SK-N-SH (cell line): ENCODE data around the gene DNAJB8.

Source experiments
- CHD2 ChIP-seq: fragments of 150-350 bp; IDR thresholded peaks from 2 replicates; pipeline ENCODE4 v1.6.1; 2018; ENCODE audit warnings: low read length; ENCODE audit not compliant: partially characterized antibody
- CTCF ChIP-seq: fragments of 200-600 bp; sonication (generic); IDR thresholded peaks from 2 replicates; pipeline ENCODE4 v1.6.1; 2017; ENCODE audit warnings: antibody characterized with exemption, mild to moderate bottlenecking, moderate library complexity
- EP300 ChIP-seq, 2 experiments: IDR thresholded peaks; 2 replicates each; pipeline versions ENCODE4 v1.4.0 to v1.6.1; 2012; ENCODE audit warnings: borderline replicate concordance in 1 of 2, low read depth in 1 of 2, low read length in 1 of 2
- EZH2phosphoT487 ChIP-seq: fragments of 200-600 bp; sonication (generic); IDR thresholded peaks from 2 replicates; pipeline ENCODE4 v1.6.1; 2017; ENCODE audit warnings: low read depth, mixed run types, mild to moderate bottlenecking, antibody characterized with exemption, moderate library complexity, borderline replicate concordance
- FOSL2 ChIP-seq: IDR thresholded peaks from 2 replicates; pipeline ENCODE4 v1.4.0; 2012; ENCODE audit warnings: low read depth, mild to moderate bottlenecking, moderate library complexity, borderline replicate concordance
- FOXJ3 ChIP-seq: sonication (generic); formaldehyde crosslinking; IDR thresholded peaks from 2 replicates; pipeline ENCODE4 v1.5.1; 2020; ENCODE audit warnings: mild to moderate bottlenecking, missing genetic modification reagents
- GABPA ChIP-seq: IDR thresholded peaks from 2 replicates; pipeline ENCODE4 v1.4.0; 2012; ENCODE audit warnings: low read depth, mild to moderate bottlenecking
- POLR2AphosphoS5 ChIP-seq: IDR thresholded peaks from 2 replicates; pipeline ENCODE4 v1.6.1; 2012; ENCODE audit warnings: low read depth, low read length
- REST ChIP-seq: IDR thresholded peaks from 2 replicates; pipeline ENCODE4 v1.6.1; 2012; ENCODE audit warnings: mild to moderate bottlenecking, low read depth, low read length, moderate library complexity
- RXRA ChIP-seq: IDR thresholded peaks from 2 replicates; pipeline ENCODE4 v1.4.0; 2012; ENCODE audit warnings: low read depth, mild to moderate bottlenecking, borderline replicate concordance
- USF1 ChIP-seq: IDR thresholded peaks from 2 replicates; pipeline ENCODE4 v1.4.0; 2012; ENCODE audit warnings: low read depth, borderline replicate concordance
- YY1 ChIP-seq: IDR thresholded peaks from 2 replicates; pipeline ENCODE4 v1.4.0; 2012; ENCODE audit warnings: low read depth, mild to moderate bottlenecking

GRCh38 chr3:128481438-128481942 lies 14.8 kb upstream of the DNAJB8 start:
- no peak for TF ChIP-seq POLR2AphosphoS5
- TF ChIP-seq EP300 (IDR thresholded peaks at IDR 0.05; ENCODE audit: borderline replicate concordance in 1 of 2, low read depth in 1 of 2, low read length in 1 of 2) = no peak
- TF ChIP-seq CTCF = no peak
- TF ChIP-seq CHD2 = no peak
- TF ChIP-seq YY1 = no peak
- TF ChIP-seq REST = no peak
- no peak for TF ChIP-seq EZH2phosphoT487
- TF ChIP-seq FOSL2 = no peak
- TF ChIP-seq GABPA = no peak
- TF ChIP-seq USF1 = no peak
- TF ChIP-seq RXRA = no peak
- no peak for TF ChIP-seq FOXJ3 (CRISPR knock-in tag)
